ENCODE data around the gene SLC25A4. TPM values are rescaled to one million over a fixed set of nuclear protein-coding genes. Genes with fewer than 3 reads are reported as not detected.

Gene SLC25A4
- total and polyA plus RNA-seq, 2 of the 13 experiments (the other 11 are each of a cell fraction or from before 2014, with no cell fraction given): 30.3 to 42.1 TPM

- TF ChIP-seq ARID5B (CRISPR knock-in tag; IDR thresholded peaks at IDR 0.05) (peak; percentile 70), GTF3A (CRISPR knock-in tag; conservative IDR thresholded peaks at IDR 0.05) (no peak), ATF4 (CRISPR knock-in tag; IDR thresholded peaks at IDR 0.05) (0 out of 4 replicates have a peak, but pooled peaks of 1 of the 2 experiments have one; percentile 18), AGO1 (IDR thresholded peaks at IDR 0.05; ENCODE audit: low read depth, low read length, poor library complexity, severe bottlenecking) (peak; percentile 39), BATF2 (CRISPR knock-in tag; IDR thresholded peaks at IDR 0.05) (no peak), PHF8 (CRISPR knock-in tag; IDR thresholded peaks at IDR 0.05) (peak; percentile 97), ZBTB40 (IDR thresholded peaks at IDR 0.05) (no peak), ZBTB40 (CRISPR knock-in tag; IDR thresholded peaks at IDR 0.05) (peak; percentile 38; the same call in 1 of the 2 replicates), KLF13 (CRISPR knock-in tag; IDR thresholded peaks at IDR 0.05) (no peak), RBAK (CRISPR knock-in tag; IDR thresholded peaks at IDR 0.05) (no peak), HOMEZ (CRISPR knock-in tag; IDR thresholded peaks at IDR 0.05; ENCODE audit: low read depth) (peak; percentile 87; the same call in 1 of the 2 replicates)
Observed at GRCh38 chr4:185142912-185143600, at the start of gene SLC25A4 (continued).
